GM19238 (cell line): Measurements from ENCODE around the gene FGF9.
A peak's percentile ranks its signal among the peaks of the same experiment; 100 is the strongest.

Source experiments
- DNase-seq: peaks from one replicate; pipeline ENCODE4 v3.0.0; 2011; ENCODE audit warnings: low spot score; ENCODE audit not compliant: insufficient read length

The FGF9 gene

DNA sequence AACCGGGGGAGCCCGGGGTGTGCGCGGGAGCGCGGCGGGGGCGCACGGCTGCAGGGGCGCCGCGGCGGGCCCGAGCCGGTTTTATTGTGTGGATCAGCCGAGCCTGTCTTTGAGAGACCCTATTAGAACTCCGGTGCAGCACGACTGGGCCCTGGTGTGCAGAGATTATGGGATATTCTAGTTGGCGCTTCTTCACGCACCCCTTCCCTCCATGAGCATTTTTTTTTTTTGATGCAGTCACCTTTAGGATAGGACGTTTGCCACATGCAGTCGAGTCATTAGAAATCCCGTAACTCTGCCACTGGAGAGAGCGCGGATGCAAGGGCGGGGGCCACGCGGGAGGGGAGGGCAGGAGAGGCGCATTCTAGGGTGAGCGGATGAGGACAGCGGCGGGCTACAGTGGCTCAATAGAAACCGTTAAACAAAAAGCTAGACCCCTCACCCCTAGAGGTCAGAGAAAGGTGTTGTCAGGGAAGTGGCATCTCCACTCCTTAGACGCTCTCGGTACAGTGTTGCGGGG lies 3.7 kb downstream of the FGF9 start:
- DNase-seq, result peak; percentile 16

GRCh38 chr13:21675095-21675991 lies 4.5 kb downstream of the FGF9 start:
- DNase-seq, result no peak

DNA sequence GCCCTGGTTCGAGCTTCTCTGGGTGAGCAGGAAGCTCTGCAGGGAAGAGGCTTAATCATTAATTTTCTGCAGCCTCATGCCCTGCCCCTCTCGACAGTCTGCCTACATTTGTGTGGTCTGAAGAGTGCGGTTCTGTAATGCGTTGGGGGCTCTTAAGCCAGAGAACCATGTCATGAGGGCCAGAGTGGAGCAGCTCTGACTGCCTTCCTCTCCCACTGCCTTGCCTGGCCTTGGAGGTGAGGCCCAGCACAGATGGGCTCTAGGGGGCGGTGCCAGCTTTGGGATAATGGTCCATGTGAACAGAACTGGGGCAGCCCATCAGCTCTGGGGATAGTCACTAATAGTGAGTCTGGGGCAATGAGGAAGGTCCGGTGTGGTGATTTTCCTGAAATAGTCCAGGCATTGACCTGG lies 5.7 kb downstream of the FGF9 start:
- no peak for DNase-seq

DNA sequence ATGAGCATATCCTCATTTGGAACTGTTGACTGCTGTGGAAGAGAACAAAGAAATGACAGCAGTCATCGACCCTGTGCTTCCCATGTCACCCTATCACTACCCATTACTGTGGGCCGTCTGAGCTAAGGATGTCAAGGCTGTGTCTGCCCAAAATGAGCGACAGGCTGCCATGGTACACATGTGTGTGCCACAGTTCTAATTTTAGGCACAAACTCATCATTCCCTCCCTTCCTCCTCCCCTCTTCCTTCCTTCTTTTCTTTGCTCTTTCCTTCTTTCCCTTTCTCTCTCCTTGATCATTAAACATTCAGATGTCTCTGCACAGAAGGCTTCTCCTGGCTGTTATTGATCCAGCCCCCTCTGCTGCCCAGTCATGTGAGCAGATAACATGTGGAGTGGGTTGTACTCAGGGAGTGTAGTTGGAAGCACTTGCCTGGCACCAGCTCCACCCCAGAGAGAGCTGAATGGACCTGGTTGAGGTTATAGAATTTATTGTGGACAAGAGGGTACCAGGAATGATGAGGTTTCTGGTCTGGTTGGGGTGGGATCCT lies 6.3 kb downstream of the FGF9 start:
- DNase-seq, result no peak

- no peak for DNase-seq
Measured at GRCh38 chr13:21683034-21683733, 12.3 kb downstream of the FGF9 start.

- no peak for DNase-seq
Measured at GRCh38 chr13:21684576-21684975, 13.7 kb downstream of the FGF9 start.

DNA sequence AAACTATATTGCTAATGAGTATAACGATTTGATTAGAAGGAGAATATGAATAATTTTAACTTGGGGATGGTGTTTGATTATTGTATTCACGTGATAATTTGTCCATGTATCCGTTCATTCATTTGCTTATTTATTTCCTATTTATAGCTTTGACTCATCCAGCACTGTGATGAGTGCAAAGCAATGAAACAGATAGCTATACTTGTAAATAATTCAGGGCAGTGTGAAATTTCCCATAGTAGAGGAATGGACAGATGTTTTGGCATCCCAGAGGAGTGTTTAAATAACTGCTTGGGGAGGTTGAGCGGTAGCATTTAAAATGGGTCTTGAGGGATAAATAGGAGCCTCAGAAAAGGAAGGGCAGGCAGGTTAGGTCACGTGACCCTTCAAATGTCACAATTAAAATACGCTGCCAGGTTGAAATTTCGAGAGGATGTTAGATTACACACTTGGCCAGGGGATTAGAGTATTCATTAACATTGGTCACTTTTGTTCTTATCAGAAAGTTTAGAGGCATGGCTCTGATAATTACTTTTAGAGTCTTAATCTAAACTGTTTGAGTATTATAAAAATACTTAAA lies 14.7 kb downstream of the FGF9 start:
- no peak for DNase-seq

- no peak for DNase-seq
Measured at GRCh38 chr13:21686751-21687391, 16.0 kb downstream of the FGF9 start.

DNA sequence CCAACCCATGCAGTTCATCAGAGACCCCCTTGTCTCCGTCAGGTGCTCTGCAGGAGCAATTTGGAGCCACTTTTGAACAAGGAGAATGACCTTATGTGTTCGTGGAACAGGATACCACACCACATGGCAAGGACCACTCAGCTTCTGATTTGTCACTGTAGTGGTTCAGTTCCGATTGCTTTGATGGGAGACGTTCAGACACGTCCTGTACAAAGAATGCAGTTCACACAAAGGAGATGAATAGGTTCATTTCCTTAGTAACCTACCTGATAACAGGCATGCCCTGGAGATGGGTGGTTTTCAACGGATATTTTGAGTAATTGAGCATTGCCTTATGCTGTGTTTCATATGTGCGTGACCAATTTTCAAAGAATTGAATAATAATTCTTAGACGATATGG lies 17.2 kb downstream of the FGF9 start:
- DNase-seq, result no peak

GRCh38 chr13:21689097-21689496 lies 18.2 kb downstream of the FGF9 start:
- no peak for DNase-seq

DNA sequence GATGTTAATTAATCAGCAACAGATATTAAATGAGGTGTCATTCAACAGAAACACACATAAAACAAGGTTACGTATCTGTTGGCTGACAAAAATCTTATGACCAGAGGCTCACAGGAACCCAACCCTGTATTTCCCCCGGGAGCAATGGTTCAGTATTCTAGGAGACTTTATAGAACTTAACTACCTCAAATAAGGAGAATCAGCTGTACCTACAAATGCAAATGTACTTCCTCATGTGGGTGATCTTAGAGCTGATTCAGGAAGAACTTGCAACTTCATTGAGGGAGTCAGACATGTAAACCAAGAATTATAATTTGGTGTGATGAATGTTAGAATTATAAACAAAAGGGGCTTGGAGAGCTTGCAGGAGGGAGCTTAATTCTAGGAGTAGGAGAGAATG lies 20.1 kb downstream of the FGF9 start:
- no peak for DNase-seq

DNA sequence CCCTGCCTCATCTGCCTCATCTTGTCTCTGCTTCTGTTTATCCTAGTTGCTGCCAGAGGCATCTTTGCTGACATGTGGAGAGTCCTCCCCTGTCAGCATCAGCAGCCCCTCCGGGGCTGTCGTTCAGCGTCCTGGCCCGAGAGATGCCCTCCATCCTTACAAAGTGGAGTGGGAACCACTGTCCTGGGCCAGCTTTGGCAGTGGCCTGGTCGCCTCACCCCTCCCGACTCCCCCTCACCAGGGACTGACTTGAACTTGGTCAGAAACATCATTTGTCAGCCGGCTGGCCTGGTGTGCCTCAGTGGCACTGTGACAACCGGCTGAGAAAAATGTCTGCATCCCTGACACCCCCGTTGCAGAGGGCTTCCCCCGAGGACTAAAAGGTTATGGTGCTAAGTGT lies 20.6 kb downstream of the FGF9 start:
- DNase-seq, result no peak

GRCh38 chr13:21691928-21692327 lies 21.1 kb downstream of the FGF9 start:
- DNase-seq, result no peak

DNA sequence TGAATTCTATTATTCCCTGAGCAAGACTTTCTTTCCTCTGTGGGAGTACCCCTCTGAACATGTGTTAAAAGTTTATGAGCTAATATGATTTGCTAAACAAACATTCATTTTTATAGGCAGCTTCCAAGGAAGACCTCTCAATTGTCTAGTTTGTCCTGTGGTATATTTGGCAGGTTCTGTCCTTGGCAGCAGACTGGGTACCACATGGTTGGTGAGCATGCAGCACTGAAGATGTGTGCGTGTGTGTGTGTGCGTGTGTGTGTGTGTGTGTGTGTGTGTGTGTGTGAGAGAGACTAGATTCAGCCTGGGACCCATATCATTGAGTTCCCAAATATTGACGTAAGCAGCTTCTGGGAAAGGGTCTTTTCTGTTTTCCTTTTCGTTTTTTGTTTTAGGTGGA lies 24.0 kb downstream of the FGF9 start:
- DNase-seq, result no peak

DNA sequence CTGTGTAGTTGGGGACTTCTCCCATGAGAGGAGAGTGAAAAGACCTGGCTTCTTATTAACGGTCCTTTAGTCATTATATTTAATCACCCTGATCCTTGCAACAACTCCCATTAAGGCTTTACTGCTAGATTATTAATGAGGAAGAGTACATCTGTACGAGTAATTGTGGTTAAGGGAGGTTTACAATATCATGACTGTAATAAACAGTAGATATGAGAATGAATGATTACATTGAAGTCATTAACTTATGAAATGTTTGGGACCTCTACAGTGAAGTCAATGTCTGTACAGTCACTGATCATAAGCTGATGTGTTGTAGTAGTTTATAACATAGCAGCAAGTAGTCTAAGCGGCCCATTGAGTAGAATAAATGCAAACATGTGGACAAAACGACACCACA lies 24.7 kb downstream of the FGF9 start:
- no peak for DNase-seq

DNA sequence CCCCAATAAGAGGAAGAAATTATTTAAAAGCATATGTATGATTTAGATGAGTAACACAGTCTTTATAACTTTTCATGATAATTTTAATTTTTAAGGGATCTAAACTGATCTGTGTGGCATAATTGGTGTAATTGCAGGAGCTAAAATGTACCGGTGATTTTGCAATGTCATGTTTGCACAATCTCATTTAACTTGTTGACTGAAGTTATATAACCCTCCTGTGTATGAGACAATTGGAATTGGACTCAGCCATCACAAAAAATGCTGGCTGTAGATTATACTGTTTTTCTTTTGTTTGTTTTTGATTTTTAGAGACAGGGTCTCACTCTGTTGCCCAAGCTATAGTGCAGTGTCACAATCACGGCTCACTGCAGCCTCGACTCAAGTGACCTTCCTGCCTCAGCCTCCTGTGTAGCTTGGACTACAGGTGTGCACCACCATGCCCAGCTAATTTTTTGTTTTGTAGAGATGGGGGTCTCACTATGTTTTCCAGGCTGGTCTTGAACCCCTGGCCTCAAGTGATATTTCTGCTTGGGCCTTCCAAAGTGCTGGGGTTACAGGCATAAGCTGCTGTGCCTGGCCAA lies 26.1 kb downstream of the FGF9 start:
- DNase-seq, result no peak

DNA sequence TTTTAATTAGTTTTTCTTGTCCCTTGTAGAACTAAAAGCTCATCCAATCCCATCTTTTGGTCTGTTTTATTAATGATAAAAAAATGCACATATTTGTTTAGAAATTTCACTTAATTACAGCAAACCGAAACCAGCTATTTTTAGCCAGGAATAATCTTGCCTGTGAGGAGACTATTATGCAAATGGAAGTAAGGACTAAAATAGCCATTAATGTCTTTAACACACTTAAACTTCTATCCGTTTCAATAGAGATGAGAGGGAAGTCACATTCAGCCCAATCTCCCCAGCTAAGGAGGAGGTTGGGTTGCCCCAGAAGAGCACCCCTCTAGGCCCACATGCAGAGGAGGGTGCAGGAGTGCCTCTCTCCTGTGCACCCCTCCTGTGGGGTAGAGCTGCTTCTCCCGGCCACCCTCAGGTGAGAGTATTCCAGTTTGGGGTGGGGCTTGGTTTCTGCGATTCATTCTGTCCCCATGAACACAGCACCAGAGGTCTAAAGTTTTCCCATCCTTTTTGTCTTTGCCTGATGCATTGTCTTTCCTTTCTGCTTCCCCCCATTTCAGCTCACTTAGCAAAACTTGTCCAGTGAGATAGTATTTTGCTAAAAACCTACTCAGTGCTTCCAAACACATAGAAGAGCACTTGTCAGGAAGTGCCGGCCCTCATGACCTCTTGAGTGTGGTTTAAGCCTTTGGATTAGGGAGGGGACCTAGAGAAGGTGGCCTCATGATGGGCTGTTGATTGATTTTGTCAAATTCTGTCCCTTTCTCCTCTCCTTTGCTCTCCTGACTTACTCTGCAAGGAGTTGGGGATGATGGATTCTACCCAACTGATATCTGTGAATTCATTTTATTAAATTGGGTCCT lies 28.2 kb downstream of the FGF9 start:
- no peak for DNase-seq

- DNase-seq, result no peak
Measured at GRCh38 chr13:21701460-21701859, 30.6 kb downstream of the FGF9 start.

DNA sequence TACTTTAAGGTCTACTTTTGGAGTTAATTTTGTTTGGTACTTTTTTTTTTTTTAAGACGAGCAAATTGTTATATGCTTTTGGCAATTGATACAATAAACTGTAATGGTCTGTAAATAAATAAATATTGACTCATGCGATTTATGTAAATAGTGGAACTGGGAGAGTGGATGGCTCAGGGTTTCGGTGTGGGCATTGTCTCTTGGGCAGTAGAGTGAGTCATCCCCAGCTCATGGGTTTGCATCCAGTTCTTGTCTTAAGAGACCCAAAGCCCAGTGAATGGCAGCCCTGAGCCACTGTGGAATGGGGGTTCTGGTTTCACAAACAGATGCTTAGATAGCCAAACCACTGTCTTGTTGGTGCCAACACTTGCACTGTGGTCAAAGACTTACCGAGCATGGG lies 33.0 kb downstream of the FGF9 start:
- DNase-seq, result no peak

DNA sequence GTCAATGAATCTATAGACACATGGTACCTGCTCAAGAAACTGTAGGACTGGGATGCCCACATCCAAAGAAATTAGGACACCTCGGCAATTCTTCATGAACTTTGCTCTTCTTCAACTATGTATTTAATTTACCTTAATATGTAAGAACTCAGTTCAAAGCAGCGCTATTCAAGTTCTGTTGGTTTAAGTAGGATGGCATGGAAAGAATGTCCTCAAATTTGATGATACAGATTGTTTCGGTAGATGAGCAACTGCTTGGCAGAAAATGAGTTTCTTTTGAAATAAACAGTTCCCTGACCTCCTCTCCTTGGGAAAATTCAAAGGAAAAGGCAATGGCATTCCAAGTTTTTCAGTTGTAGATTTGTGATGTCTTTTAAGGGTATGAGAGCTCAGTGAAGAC lies 36.7 kb downstream of the FGF9 start:
- DNase-seq, result no peak
